ENCODE measurements around the gene HTR3C. TPM values are rescaled to one million over a fixed set of nuclear protein-coding genes. Genes with fewer than 3 reads are reported as not detected.

HTR3C gene
- polyA plus RNA-seq, 1 of the 3 experiments (the other 2 are of a cell fraction) = not detected

- TF ChIP-seq PBX3 (IDR thresholded peaks at IDR 0.05) (no peak), FOXJ3 (CRISPR knock-in tag; IDR thresholded peaks at IDR 0.05) (no peak)
These were observed 44.0 kb downstream of the HTR3C start, which contains the start of gene HTR3E (continued) for GRCh38 chr3:184096811-184097383.

- no peak overlapping the region for H3K27ac ChIP-seq (ENCODE audit: low read depth in 2 of 2, low read length in 1 of 2)
- no peaks in the 10 kb centered on the region for H3K27me3 ChIP-seq (ENCODE audit: insufficient read depth)
- no peaks in the 10 kb centered on the region for H3K9me2 ChIP-seq
- no peak overlapping the region for H3K4me3 ChIP-seq (ENCODE audit: low read depth in 2 of 2, low read length in 1 of 2)
- H3K9ac ChIP-seq = no peak overlapping the region
- H2AFZ ChIP-seq (ENCODE audit: low read depth) = no peak overlapping the region
- TF ChIP-seq NRF1 (IDR thresholded peaks at IDR 0.05; ENCODE audit: low read depth, low read length) (no peak), FOSL2 (IDR thresholded peaks at IDR 0.05; ENCODE audit: borderline replicate concordance, low read depth) (no peak), CTCF (IDR thresholded peaks at IDR 0.05) (no peak), USF1 (IDR thresholded peaks at IDR 0.05; ENCODE audit: borderline replicate concordance, low read depth) (no peak), NFIC (IDR thresholded peaks at IDR 0.05; ENCODE audit: borderline replicate concordance) (no peak), GATA2 (CRISPR knock-in tag; IDR thresholded peaks at IDR 0.05) (no peak), TEAD4 (IDR thresholded peaks at IDR 0.05; ENCODE audit: borderline replicate concordance, insufficient read depth) (no peak), RCOR1 (IDR thresholded peaks at IDR 0.05; ENCODE audit: low read length) (no peak), PBX3 (IDR thresholded peaks at IDR 0.05) (no peak), ZBTB33 (IDR thresholded peaks at IDR 0.05; ENCODE audit: borderline replicate concordance, low read depth) (no peak), FOXM1 (IDR thresholded peaks at IDR 0.05; ENCODE audit: low read depth) (no peak), REST (IDR thresholded peaks at IDR 0.05; ENCODE audit: low read depth, low read length) (no peak), CHD2 (IDR thresholded peaks at IDR 0.05; ENCODE audit: low read length, partially characterized antibody) (no peak), SMC3 (IDR thresholded peaks at IDR 0.05; ENCODE audit: low read depth, low read length) (no peak), USF2 (IDR thresholded peaks at IDR 0.05; ENCODE audit: borderline replicate concordance, low read depth, low read length) (no peak), TAF1 (IDR thresholded peaks at IDR 0.05; ENCODE audit: borderline replicate concordance, low read depth, low read length) (no peak)
- CTCF ChIA-PET = interaction anchor here (0.7 kb wide), 1 partner anchor 19 kb away, joined by 3 read pairs; no protein-coding TSS in a partner anchor
- no peak overlapping the region for H3K4me2 ChIP-seq
- POLR2A ChIA-PET = no interaction called here
- no peaks in the 10 kb centered on the region for H3K4me1 ChIP-seq (ENCODE audit: control insufficient read depth in 1 of 2, insufficient read depth in 2 of 2, low read depth in 1 of 2, low read length in 1 of 2)
- no peak for DNase-seq
- H4K20me1 ChIP-seq (ENCODE audit: insufficient read depth) = no peaks in the 10 kb centered on the region
- H3K79me2 ChIP-seq (ENCODE audit: insufficient read depth) = no peaks in the 10 kb centered on the region
- no peaks in the 10 kb centered on the region for H3F3A ChIP-seq (replicated peaks; ENCODE audit: insufficient read depth)
- no peaks in the 10 kb centered on the region for H3K36me3 ChIP-seq (replicated peaks in 1 of 2; ENCODE audit: control insufficient read depth in 1 of 2, insufficient read depth in 2 of 2, low read length in 1 of 2)
- 29% methylated on average over 6 of the region's 6 CpGs for WGBS (ENCODE audit: low lambda C conversion rate)
- H3K9me3 ChIP-seq = no peaks in the 10 kb centered on the region
These were observed 44.7 kb downstream of the HTR3C start for GRCh38 chr3:184097556-184097955.
